Ovary (tissue), 10 donors: ENCODE data around the gene ZKSCAN1. TPM values are rescaled to one million over a fixed set of nuclear protein-coding genes. Genes with fewer than 3 reads are reported as not detected.
"Not testable (repeated sequence)": the region's sequence is repeated elsewhere in the genome, so short reads cannot be mapped to it uniquely, and the experiment has no call there.

ENCODE experiments used
- DNase-seq, 5 donors: peaks; one replicate each; pipeline ENCODE4 v3.0.0-alpha.2; 2019 to 2020
- H3K27ac ChIP-seq, 2 donors: fragments of 200-600 bp; one replicate each; pipeline versions ENCODE4 v1.5.1 to v1.8.0; 2019 to 2022
- H3K27me3 ChIP-seq: fragments of 200-600 bp; one replicate; pipeline ENCODE4 v1.8.0; 2022
- H3K36me3 ChIP-seq: fragments of 200-600 bp; sonication (generic); one replicate; pipeline ENCODE4 v1.5.1; 2019
- H3K4me1 ChIP-seq: one replicate; pipeline ENCODE4 v1.8.1; 2013; ENCODE audit warnings: mild to moderate bottlenecking, moderate library complexity; ENCODE audit not compliant: insufficient read depth
- H3K4me3 ChIP-seq: fragments of 200-600 bp; sonication (generic); one replicate; pipeline ENCODE4 v1.5.1; 2017
- H3K9me3 ChIP-seq, 2 donors: fragments of 200-600 bp in 1 of 2; sonication (generic) in 1 of 2; one replicate each; pipeline versions ENCODE4 v1.5.1 to v1.8.1; 2013 to 2019; ENCODE audit warnings: mild to moderate bottlenecking in 1 of 2, moderate library complexity in 1 of 2
- EP300 ChIP-seq: sonication (generic); formaldehyde crosslinking; IDR thresholded peaks from one replicate; pipeline ENCODE4 v1.6.1; 2017; ENCODE audit warnings: antibody characterized with exemption
- POLR2A ChIP-seq: fragments of 450-650 bp; IDR thresholded peaks from one replicate; pipeline ENCODE4 v1.6.1; 2017; ENCODE audit warnings: antibody characterized with exemption, mild to moderate bottlenecking, moderate library complexity
- WGBS, 3 donors: extraction: QIAGEN DNeasy Blood & Tissue Kit in 1 of 3; methylation state at CpG; one replicate each; pipeline versions ENCODE4 v1.1.5 to v1.1.7; 2013 to 2017; 5-methylcytosine and 5-hydroxymethylcytosine counted together
- intact Hi-C, 4 donors: fragments of 100-400 bp; cut with DNase I; formaldehyde crosslinking; loops; one replicate each; pipeline versions ENCODE4 v1.11.0 to v1.15.1; 2022 to 2023
- long read RNA-seq, 3 donors: library from polyadenylated mRNA in 2 of 3; unstranded in 2 of 3; transcript quantifications; one replicate each; pipeline ENCODE4 v2.0.0 and lab custom pipeline, GENCODE V29; 2021 to 2026
- polyA plus RNA-seq, 2 donors: library from polyadenylated mRNA; stranded (reverse); fragments of 200-250 nt in 1 of 2; fragments of 350-450 nt in 1 of 2; fragmentation: Illumina TruSeq in 1 of 2; extraction: RNeasy Lipid Tissue Mini Kit (QIAGEN cat#74804) in 1 of 2; gene quantifications; one replicate each; pipeline ENCODE4 v1.2.3, GENCODE V29; 2013 to 2014
- total RNA-seq, 7 donors: library from RNA; depleted of rRNA in 2 of 7; stranded (reverse); fragments of >200 nt in 2 of 7; fragmentation: NEBNext Ultra II Directional in 3 of 7; extraction: Animal tissue kit (Norgen Biotek cat#: 25700) in 3 of 7; gene quantifications; one replicate each; pipeline versions ENCODE4 v1.1.0 to v1.2.4, GENCODE V29; 2016 to 2023
- TF ChIP-seq, protein P1 (sequence below), 3 donors: fragments of 450-650 bp in 2 of 3; fragments of 200-600 bp in 1 of 3; IDR thresholded peaks; one replicate each; pipeline versions ENCODE4 v1.5.1 to v1.8.0; 2016 to 2022; ENCODE audit warnings: antibody characterized with exemption in 3 of 3, mild to moderate bottlenecking in 1 of 3
- donor health status: DM: no; HTN: no; CAD: no; lungs with moderate emphysema.
- donor health status: DM: no; HTN: no; CAD: no.
- donor health status: Bipolar disorder and iron deficiency.
- donor health status: DM: yes; HTN: yes; CAD: no.
- donor health status: DM: no; HTN: no; CAD: no.
- donor health status: DM: yes; HTN: yes; CAD: no.

Gene ZKSCAN1
- total RNA-seq (10 to 100 TPM; 28.8 to 90.7 (median 73.9) TPM), polyA plus RNA-seq (10 to 100 TPM; 14.2 to 29.4 TPM)
- long read RNA-seq, donor 1, full-length matches to known transcripts = 49 of 88 reads
- long read RNA-seq, donor 1, partial matches to known transcripts = 7 of 88 reads
- long read RNA-seq, donor 1, other reads (novel, unspliced or antisense) = 32 of 88 reads
- long read RNA-seq, donor 2, full-length matches to known transcripts = 5 of 5 reads
- long read RNA-seq, donor 2, partial matches to known transcripts = 0 of 5 reads
- long read RNA-seq, donor 2, other reads (novel, unspliced or antisense) = 0 of 5 reads
- long read RNA-seq, donor 3, full-length matches to known transcripts = 16 of 50 reads
- long read RNA-seq, donor 3, partial matches to known transcripts = 6 of 50 reads
- long read RNA-seq, donor 3, other reads (novel, unspliced or antisense) = 28 of 50 reads

DNA sequence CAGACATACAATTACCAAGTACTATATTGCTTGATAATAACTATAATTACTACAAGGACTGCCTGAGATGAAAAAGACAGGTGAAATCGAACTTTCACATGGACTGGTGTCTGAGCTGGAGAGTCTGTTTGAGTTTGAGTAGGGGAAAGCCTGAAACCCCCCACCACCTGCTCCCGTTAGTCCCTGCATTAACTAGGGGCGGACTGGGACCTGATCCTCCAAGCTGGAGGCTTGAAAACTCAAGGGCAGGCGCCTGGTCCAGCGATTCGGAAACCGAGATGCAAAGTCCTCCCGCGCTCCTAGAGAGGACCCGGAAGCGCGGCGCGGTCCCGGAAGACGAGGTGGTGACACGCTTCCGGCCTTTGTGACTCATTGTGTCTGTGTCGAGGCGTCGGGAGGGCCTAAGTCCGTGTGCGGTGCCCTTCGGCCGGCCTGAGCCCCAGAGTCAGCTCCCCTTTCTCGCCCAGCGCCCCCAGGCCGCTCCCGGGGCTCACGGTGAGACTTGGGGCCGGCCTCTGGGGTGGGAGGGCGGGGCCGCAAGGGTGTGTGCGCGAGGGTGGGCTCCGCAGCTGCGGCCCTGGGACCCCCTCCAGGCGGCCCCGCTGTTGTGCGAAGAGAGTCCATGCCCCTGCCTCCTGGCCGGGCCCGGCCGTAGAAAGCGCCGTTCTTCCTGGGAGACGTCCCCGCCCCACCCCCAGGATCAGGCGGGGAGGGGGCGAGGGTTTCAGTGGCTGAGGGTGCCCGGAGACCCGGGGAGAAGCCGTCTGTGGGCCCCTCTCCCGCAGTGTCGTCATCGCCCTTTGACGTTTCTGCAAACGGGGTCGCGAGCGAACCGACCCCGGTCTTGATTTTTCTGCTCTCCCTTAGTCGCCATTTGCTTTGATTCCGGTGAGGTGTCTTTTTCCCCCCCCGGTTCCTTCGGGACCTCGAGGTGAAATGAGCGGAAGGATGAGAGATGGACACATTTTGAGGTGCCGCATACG is at the start of gene ZKSCAN1:
Gene ZKSCAN1, plus strand, starts transcription at position 365 of the 983 bp plus-strand sequence. CDS start 7,911 bp downstream, outside the sequence.
- Histone ChIP-seq H3K27ac (peak within 1 kb of the TSS; percentile 85 to 96), H3K4me3 (peak within 1 kb of the TSS; percentile 94), H3K36me3 (no peaks in the 10 kb centered on the region), H3K9me3 (no peaks in the 10 kb centered on the region), H3K4me1 (peaks cover 9% of the 10 kb centered on the region), H3K27me3 (no peaks in the 10 kb centered on the region)
- 1 to 2% (median 2%) methylated on average over 41 to 70 of the region's 70 CpGs for WGBS, 3 donors
- intact Hi-C loops = no loop called here
- TF ChIP-seq, protein P1, sequence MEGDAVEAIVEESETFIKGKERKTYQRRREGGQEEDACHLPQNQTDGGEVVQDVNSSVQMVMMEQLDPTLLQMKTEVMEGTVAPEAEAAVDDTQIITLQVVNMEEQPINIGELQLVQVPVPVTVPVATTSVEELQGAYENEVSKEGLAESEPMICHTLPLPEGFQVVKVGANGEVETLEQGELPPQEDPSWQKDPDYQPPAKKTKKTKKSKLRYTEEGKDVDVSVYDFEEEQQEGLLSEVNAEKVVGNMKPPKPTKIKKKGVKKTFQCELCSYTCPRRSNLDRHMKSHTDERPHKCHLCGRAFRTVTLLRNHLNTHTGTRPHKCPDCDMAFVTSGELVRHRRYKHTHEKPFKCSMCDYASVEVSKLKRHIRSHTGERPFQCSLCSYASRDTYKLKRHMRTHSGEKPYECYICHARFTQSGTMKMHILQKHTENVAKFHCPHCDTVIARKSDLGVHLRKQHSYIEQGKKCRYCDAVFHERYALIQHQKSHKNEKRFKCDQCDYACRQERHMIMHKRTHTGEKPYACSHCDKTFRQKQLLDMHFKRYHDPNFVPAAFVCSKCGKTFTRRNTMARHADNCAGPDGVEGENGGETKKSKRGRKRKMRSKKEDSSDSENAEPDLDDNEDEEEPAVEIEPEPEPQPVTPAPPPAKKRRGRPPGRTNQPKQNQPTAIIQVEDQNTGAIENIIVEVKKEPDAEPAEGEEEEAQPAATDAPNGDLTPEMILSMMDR (IDR thresholded peaks at IDR 0.05) = no peak
- TF ChIP-seq POLR2A = peak; percentile 84
- no peak for TF ChIP-seq EP300
- DNase-seq = peak; percentile 82 to 90 (median 88)

DNA sequence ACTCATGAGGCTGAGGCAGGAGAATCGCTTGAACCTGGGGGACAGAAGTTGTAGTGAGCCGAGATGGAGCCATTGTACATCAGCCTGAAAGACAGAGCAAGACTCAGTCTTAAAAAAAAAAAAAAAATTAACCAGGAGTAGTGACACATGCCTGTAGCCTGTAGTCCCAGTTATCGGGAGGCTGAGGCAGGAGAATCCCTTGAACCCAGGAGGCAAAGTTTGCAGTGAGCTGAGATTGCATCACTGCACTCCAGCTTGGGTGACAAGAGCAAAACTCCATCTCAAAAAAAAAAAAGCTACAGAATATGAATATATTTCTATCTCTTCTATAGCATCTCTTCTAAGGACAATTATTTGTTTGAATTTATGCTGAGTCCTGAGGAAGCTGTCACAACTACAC is 46.1 kb upstream of the ZKSCAN1 start:
- TF ChIP-seq POLR2A = no peak
- TF ChIP-seq, protein P1 (IDR thresholded peaks at IDR 0.05) = no peak
- no peak for TF ChIP-seq EP300
- no peak overlapping the region for H3K27ac ChIP-seq
- no peaks in the 10 kb centered on the region for H3K27me3 ChIP-seq
- 80 to 90% (median 83%) methylated on average over 3 of the region's 3 CpGs for WGBS, 3 donors
- no peaks in the 10 kb centered on the region for H3K36me3 ChIP-seq
- intact Hi-C loops = loop anchor here in 1 of 4 donors (5.0 kb wide), 1 partner anchor 102 kb away; no protein-coding TSS in a partner anchor
- no peak overlapping the region for H3K4me3 ChIP-seq
- no peak for DNase-seq
- H3K9me3 ChIP-seq = no peaks in the 10 kb centered on the region
- no peaks in the 10 kb centered on the region for H3K4me1 ChIP-seq

DNA sequence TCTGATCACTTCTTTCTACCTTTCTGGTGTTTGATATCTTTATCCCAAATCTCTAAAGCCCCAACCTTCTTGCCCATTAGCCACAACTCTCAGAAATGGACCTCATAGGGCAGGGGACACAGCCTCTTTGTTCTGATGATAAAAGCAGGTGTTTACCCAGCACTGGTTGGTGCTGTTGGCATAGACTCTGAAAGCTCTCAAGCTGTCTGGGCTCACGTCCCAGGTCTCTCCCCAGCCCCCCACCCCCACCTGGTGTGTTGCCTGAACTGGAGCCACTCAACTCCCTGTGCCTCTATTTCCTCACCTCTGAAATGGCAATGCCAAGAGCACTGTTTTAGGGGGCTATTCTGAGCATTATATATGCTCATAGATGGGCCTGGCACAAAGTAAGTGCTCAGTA is 45.6 kb upstream of the ZKSCAN1 start:
- H3K4me3 ChIP-seq, DNase-seq, H3K4me1 ChIP-seq, H3K27ac ChIP-seq, H3K36me3 ChIP-seq, H3K27me3 ChIP-seq, H3K9me3 ChIP-seq: not testable (repeated sequence)
- 0 to 22% (median 0%) methylated on average over 1 of the region's 1 CpG for WGBS, 3 donors
- intact Hi-C loops = loop anchor here in 1 of 4 donors (5.0 kb wide), 1 partner anchor 103 kb away; no protein-coding TSS in a partner anchor

DNA sequence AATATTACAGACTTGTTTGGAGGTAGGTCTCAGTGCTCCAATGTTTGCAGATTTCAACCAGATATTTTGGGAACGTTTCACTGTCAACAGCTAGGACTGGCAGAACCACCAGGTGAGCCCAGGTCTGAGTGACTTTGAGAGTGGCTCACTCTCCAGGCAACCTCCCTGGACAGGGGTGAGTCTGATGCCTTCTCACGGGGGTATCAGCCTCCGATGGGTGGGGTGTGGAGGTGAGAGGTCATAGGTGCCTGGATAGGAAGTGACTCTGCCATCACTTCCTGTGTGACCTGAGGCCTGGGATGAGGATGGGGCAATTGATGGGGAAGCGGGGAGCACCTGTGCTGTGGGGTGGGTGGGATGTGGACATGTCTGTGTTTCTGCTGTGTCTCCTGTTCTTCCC is 44.2 kb upstream of the ZKSCAN1 start:
- no peak for DNase-seq
- intact Hi-C loops = no loop called here
- Histone ChIP-seq H3K4me3 (no peak overlapping the region), H3K9me3 (no peaks in the 10 kb centered on the region), H3K4me1 (no peaks in the 10 kb centered on the region), H3K27ac (no peak overlapping the region), H3K27me3 (no peaks in the 10 kb centered on the region), H3K36me3 (no peaks in the 10 kb centered on the region)
- TF ChIP-seq POLR2A (no peak), EP300 (no peak)
- TF ChIP-seq, protein P1 (IDR thresholded peaks at IDR 0.05) = no peak
- 66 to 76% (median 68%) methylated on average over 4 of the region's 4 CpGs for WGBS, 3 donors

DNA sequence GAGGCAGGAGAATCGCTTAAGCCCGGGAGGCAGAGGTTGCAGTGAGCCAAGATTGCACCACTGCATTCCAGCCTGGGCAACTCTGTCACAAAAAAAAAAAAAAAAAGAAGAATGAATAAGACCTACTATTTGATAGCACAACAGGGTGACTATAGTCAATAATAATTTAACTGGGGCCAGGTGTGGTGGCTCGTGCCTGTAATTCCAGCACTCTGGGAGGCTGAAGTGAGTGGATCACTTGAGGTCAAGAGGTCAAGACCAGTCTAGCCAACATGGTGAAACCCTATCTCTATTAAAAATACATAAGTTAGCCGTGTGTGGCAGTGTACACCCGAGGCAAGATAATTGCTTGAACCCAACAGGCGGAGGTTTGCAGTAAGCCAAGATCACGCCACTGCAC is 41.6 kb upstream of the ZKSCAN1 start:
- intact Hi-C loops, H3K4me1 ChIP-seq, H3K4me3 ChIP-seq, H3K9me3 ChIP-seq, H3K27ac ChIP-seq, DNase-seq, H3K27me3 ChIP-seq, H3K36me3 ChIP-seq: not testable (repeated sequence)
- WGBS, 3 donors = 78 to 81% (median 78%) methylated on average over 7 of the region's 7 CpGs
